ENCODE data around the gene ACTN2.

Gene ACTN2

DNA sequence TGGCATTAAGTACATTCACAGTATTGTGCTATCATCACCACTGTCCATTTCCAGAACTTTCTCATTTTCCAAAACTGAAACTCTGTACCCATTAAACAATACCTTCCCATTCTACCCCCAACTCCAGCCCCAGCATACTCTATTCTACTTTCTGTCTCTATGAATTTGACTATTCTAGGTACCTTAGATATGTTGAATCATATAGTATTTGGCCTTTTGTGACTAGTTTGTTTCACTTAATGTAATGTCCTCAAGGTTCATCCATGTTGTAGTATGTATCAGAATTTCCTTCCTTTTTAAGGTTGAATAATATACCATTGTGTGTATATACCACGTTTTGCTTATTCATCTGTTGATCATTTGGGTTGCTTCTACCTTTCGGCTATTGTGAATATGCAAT is 120.3 kb downstream of the ACTN2 start:
- TF ChIP-seq EZH2phosphoT487 (IDR thresholded peaks at IDR 0.05; ENCODE audit: borderline replicate concordance, low read length): no peak
- TF ChIP-seq, protein P1, sequence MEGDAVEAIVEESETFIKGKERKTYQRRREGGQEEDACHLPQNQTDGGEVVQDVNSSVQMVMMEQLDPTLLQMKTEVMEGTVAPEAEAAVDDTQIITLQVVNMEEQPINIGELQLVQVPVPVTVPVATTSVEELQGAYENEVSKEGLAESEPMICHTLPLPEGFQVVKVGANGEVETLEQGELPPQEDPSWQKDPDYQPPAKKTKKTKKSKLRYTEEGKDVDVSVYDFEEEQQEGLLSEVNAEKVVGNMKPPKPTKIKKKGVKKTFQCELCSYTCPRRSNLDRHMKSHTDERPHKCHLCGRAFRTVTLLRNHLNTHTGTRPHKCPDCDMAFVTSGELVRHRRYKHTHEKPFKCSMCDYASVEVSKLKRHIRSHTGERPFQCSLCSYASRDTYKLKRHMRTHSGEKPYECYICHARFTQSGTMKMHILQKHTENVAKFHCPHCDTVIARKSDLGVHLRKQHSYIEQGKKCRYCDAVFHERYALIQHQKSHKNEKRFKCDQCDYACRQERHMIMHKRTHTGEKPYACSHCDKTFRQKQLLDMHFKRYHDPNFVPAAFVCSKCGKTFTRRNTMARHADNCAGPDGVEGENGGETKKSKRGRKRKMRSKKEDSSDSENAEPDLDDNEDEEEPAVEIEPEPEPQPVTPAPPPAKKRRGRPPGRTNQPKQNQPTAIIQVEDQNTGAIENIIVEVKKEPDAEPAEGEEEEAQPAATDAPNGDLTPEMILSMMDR (IDR thresholded peaks at IDR 0.05; ENCODE audit: low read depth, low read length, poor library complexity, severe bottlenecking): no peak
- peaks cover 87% of the 10 kb centered on the region for H3K36me3 ChIP-seq (ENCODE audit: control insufficient read depth, low read length)
- no peaks in the 10 kb centered on the region for H3F3A ChIP-seq (ENCODE audit: control insufficient read depth, insufficient read depth)

DNA sequence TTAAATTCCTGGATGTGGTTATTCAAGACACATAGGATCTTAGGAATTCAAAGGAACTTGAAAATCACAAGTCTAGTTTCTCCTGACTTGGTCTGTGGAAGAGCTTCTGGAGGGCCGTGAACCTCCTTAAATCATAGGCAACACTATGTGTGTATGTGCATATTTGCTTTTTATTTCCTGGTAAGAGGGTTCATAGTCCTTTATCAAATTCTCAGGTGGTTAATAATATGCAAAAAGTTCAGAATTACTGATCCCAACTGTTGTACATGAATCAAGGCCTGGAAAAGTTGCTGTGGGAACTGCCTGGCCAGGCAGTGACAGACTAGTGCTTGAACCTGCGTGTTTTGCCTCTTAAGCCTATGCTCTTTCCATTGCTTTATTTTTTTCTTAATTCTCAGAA is 121.7 kb downstream of the ACTN2 start:
- H3F3A ChIP-seq (ENCODE audit: control insufficient read depth, insufficient read depth): no peaks in the 10 kb centered on the region
- no peak overlapping the region for H3K4me2 ChIP-seq (ENCODE audit: low read length)
- TF ChIP-seq, protein P1 (IDR thresholded peaks at IDR 0.05; ENCODE audit: low read depth, low read length, poor library complexity, severe bottlenecking): no peak
- TF ChIP-seq EZH2phosphoT487 (IDR thresholded peaks at IDR 0.05; ENCODE audit: borderline replicate concordance, low read length): no peak
- no peak overlapping the region for H3K27ac ChIP-seq (ENCODE audit: low read depth, low read length)
- peaks cover 94% of the 10 kb centered on the region for H3K36me3 ChIP-seq (ENCODE audit: control insufficient read depth, low read length)
- H3K9me3 ChIP-seq (ENCODE audit: control insufficient read depth, insufficient read depth, low read length): no peaks in the 10 kb centered on the region
- no peaks in the 10 kb centered on the region; the same call in 1 of the 2 replicates for H4K20me1 ChIP-seq (ENCODE audit: control insufficient read depth, insufficient read depth, low read depth, low read length)
- no peaks in the 10 kb centered on the region for H3K27me3 ChIP-seq (ENCODE audit: control insufficient read depth, low read length)
- peaks cover 33% of the 10 kb centered on the region for H3K79me2 ChIP-seq (ENCODE audit: control insufficient read depth, low read length)
- H3K9me2 ChIP-seq (replicated peaks; ENCODE audit: control insufficient read depth, low read length): no peaks in the 10 kb centered on the region
- no peaks in the 10 kb centered on the region for H3K4me1 ChIP-seq (ENCODE audit: control insufficient read depth, low read length)
- H3K4me3 ChIP-seq (ENCODE audit: low read length): no peak overlapping the region

More for the DNA sequence above, 120.3 kb downstream of the ACTN2 start:
- Histone ChIP-seq H3K4me1 (ENCODE audit: control insufficient read depth, low read length) (no peaks in the 10 kb centered on the region), H3K4me3 (ENCODE audit: low read length) (no peak overlapping the region), H3K9me2 (replicated peaks; ENCODE audit: control insufficient read depth, low read length) (no peaks in the 10 kb centered on the region), H3K9me3 (ENCODE audit: control insufficient read depth, insufficient read depth, low read length) (no peaks in the 10 kb centered on the region), H4K20me1 (ENCODE audit: control insufficient read depth, insufficient read depth, low read depth, low read length) (no peaks in the 10 kb centered on the region), H3K4me2 (ENCODE audit: low read length) (no peak overlapping the region), H3K27me3 (ENCODE audit: control insufficient read depth, low read length) (no peaks in the 10 kb centered on the region), H3K27ac (ENCODE audit: low read depth, low read length) (no peak overlapping the region), H3K79me2 (ENCODE audit: control insufficient read depth, low read length) (peaks cover 46% of the 10 kb centered on the region)

DNA sequence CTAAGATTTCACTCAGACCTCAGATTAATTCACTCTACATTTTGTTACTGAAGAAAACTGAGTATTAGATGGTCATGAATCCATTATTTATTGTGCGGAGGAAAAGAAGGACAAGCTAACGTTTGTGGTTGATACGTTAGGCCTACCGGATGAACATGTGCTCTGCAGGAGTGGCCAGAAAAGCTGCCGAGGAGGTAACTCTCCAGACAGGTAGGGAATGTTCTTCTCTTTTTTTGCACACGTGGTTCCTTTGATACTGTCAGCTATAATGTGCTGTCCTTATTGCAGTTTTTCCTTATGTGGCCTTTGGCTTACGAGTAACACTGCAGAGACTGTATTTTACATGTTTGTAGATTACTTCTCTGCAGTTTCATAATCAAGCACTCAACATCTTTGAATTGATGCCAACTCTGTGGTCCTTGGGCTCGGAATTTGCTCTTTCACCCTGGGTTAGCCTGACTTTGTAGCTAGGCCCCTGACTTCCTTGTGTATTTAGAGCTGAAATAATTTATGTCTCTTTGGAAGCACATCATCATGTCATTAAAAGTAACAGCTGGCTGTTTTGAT is 122.3 kb downstream of the ACTN2 start:
- H3K36me3 ChIP-seq (ENCODE audit: control insufficient read depth, low read length): peaks cover 94% of the 10 kb centered on the region
- no peak overlapping the region for H3K27ac ChIP-seq (ENCODE audit: low read depth, low read length)
- H3K27me3 ChIP-seq (ENCODE audit: control insufficient read depth, low read length): no peaks in the 10 kb centered on the region

More for the DNA sequence above, 122.3 kb downstream of the ACTN2 start:
- Histone ChIP-seq H3K4me3 (ENCODE audit: low read length) (no peak overlapping the region), H3K4me2 (ENCODE audit: low read length) (no peak overlapping the region), H3K79me2 (ENCODE audit: control insufficient read depth, low read length) (peaks cover 26% of the 10 kb centered on the region), H3K9me2 (replicated peaks; ENCODE audit: control insufficient read depth, low read length) (no peaks in the 10 kb centered on the region), H3K4me1 (ENCODE audit: control insufficient read depth, low read length) (no peaks in the 10 kb centered on the region), H4K20me1 (ENCODE audit: control insufficient read depth, insufficient read depth, low read depth, low read length) (no peaks in the 10 kb centered on the region; the same call in 1 of the 2 replicates), H3F3A (ENCODE audit: control insufficient read depth, insufficient read depth) (no peaks in the 10 kb centered on the region), H3K9me3 (ENCODE audit: control insufficient read depth, insufficient read depth, low read length) (no peaks in the 10 kb centered on the region)
- no peak for TF ChIP-seq EZH2phosphoT487 (IDR thresholded peaks at IDR 0.05; ENCODE audit: borderline replicate concordance, low read length)
- TF ChIP-seq, protein P1 (IDR thresholded peaks at IDR 0.05; ENCODE audit: low read depth, low read length, poor library complexity, severe bottlenecking): no peak
